HepG2 (cell line): ENCODE results near the gene EPHA3. TPM values are rescaled to one million over a fixed set of nuclear protein-coding genes. Genes with fewer than 3 reads are reported as not detected.

Source experiments
- ATAC-seq: fragments of 200-7000 bp; cut with Tn5 transposase; 3 replicates; pipeline ENCODE4 v1.9.1; 2020; ENCODE audit warnings: mild to moderate bottlenecking, moderate library complexity
- BruUV-seq: library from RNA; stranded (reverse); fragments of 400-500 nt; replicated peaks from 2 replicates; lab custom pipeline; 2021; lab: Mats Ljungman, UMichigan
- CTCF ChIA-PET: fragments of 300-600 bp; formaldehyde crosslinking; extraction: SDS; loops from one replicate; lab custom pipeline; 2021; ENCODE audit warnings: low total read pairs, inconsistent platforms, low intra/inter-chr PET ratio; lab: Yijun Ruan, JAX
- POLR2A ChIA-PET: fragments of 350-600 bp; sonication (Branson Sonifier 250); formaldehyde crosslinking; loops from one replicate; lab custom pipeline; 2020; ENCODE audit warnings: antibody characterized with exemption, inconsistent platforms; lab: Yijun Ruan, JAX
- DNase-seq: peaks from one replicate; pipeline ENCODE4 v3.0.0-alpha.2; 2015; ENCODE audit warnings: low spot score
- FAIRE-seq: peaks from 3 replicates; lab custom pipeline; 2011; peaks lifted over from hg19 to GRCh38; lab: Jason Lieb, UNC
- H2AFZ ChIP-seq: one replicate; pipeline ENCODE4 v1.6.1; 2011; ENCODE audit warnings: low read length, inconsistent platforms
- H3K27ac ChIP-seq: fragments of 300-600 bp; 3 replicates; pipeline ENCODE4 v1.8.0; 2011; ENCODE audit warnings: mixed run types, mild to moderate bottlenecking, mixed read lengths, low read length, inconsistent platforms; ENCODE audit not compliant: insufficient read depth; ENCODE audit errors: extremely low read length
- H3K27me3 ChIP-seq, 2 experiments: fragments of 200-600 bp in 1 of 2; 2 replicates in 1 of 2; 3 replicates in 1 of 2; pipeline versions ENCODE4 v1.6.0 to v1.8.0; 2011; ENCODE audit warnings: low read length in 2 of 2, mild to moderate bottlenecking in 2 of 2, moderate library complexity in 2 of 2, inconsistent platforms in 1 of 2; ENCODE audit not compliant: insufficient read depth in 2 of 2, control insufficient read depth in 1 of 2
- H3K36me3 ChIP-seq, 2 experiments: fragments of 200-600 bp in 1 of 2; replicated peaks in 1 of 2; 2 replicates in 1 of 2; 3 replicates in 1 of 2; pipeline versions ENCODE4 v1.5.1 to v1.8.0; 2011; ENCODE audit warnings: low read length in 2 of 2, inconsistent platforms in 1 of 2; ENCODE audit not compliant: insufficient read depth in 2 of 2, control insufficient read depth in 1 of 2
- H3K4me1 ChIP-seq: 2 replicates; pipeline ENCODE4 v1.5.1; 2012; ENCODE audit warnings: low read length, inconsistent platforms; ENCODE audit not compliant: insufficient read depth
- H3K4me2 ChIP-seq: 2 replicates; pipeline ENCODE4 v1.6.0; 2011; ENCODE audit warnings: low read depth, low read length, inconsistent platforms
- H3K4me3 ChIP-seq, 3 experiments: fragments of 200-600 bp in 1 of 3; sonication (generic), shearing (Covaris generic) in 1 of 3; replicated peaks in 1 of 3; 2 replicates each; pipeline ENCODE4 v1.5.1; 2011 to 2016; ENCODE audit warnings: low read length in 3 of 3, inconsistent platforms in 2 of 3, low read depth in 2 of 3, mild to moderate bottlenecking in 2 of 3, control low read depth in 1 of 3, mixed read lengths in 1 of 3; ENCODE audit not compliant: insufficient read depth in 1 of 3
- H3K79me2 ChIP-seq: one replicate; pipeline ENCODE4 v1.6.1; 2011; ENCODE audit warnings: low read length, inconsistent platforms; ENCODE audit not compliant: insufficient read depth
- H3K9ac ChIP-seq: 2 replicates; pipeline ENCODE4 v1.6.0; 2011; ENCODE audit warnings: mild to moderate bottlenecking, low read depth, low read length, inconsistent platforms; ENCODE audit not compliant: insufficient read depth
- H3K9me3 ChIP-seq: 2 replicates; pipeline ENCODE4 v1.5.1; 2012; ENCODE audit warnings: mild to moderate bottlenecking, low read length
- H4K20me1 ChIP-seq: 2 replicates; pipeline ENCODE4 v1.6.0; 2011; ENCODE audit warnings: inconsistent platforms, mild to moderate bottlenecking, low read length, moderate library complexity; ENCODE audit not compliant: insufficient read depth
- ATAD3A ChIP-seq: sonication (generic); formaldehyde crosslinking; IDR thresholded peaks from 2 replicates; pipeline ENCODE4 v1.4.0; 2020; ENCODE audit warnings: missing genetic modification reagents
- EZH2 ChIP-seq: conservative IDR thresholded peaks from 2 replicates; pipeline ENCODE4 v1.6.1; 2012; ENCODE audit warnings: mild to moderate bottlenecking, low read depth, low read length, moderate library complexity
- KDM1A ChIP-seq: IDR thresholded peaks from 2 replicates; pipeline ENCODE4 v1.6.1; 2016; ENCODE audit warnings: missing compliant biosample characterization
- POLR2A ChIP-seq, 2 experiments: IDR thresholded peaks; 2 replicates each; pipeline ENCODE4 v1.6.1; 2011; ENCODE audit warnings: low read depth in 2 of 2, low read length in 2 of 2, mild to moderate bottlenecking in 1 of 2, moderate library complexity in 1 of 2; ENCODE audit not compliant: insufficient read depth in 1 of 2
- RAD21 ChIP-seq: fragments of 450-650 bp; formaldehyde crosslinking; IDR thresholded peaks from 2 replicates; pipeline ENCODE4 v1.5.0; 2020; ENCODE audit warnings: mild to moderate bottlenecking
- SMC3 ChIP-seq: IDR thresholded peaks from 2 replicates; pipeline ENCODE4 v1.6.1; 2011; ENCODE audit warnings: low read length, improper control_type of control experiment
- STAG1 ChIP-seq: sonication (generic); formaldehyde crosslinking; IDR thresholded peaks from 2 replicates; pipeline ENCODE4 v1.4.0; 2020; ENCODE audit warnings: missing genetic modification reagents
- THAP8 ChIP-seq: sonication (generic); formaldehyde crosslinking; IDR thresholded peaks from 2 replicates; pipeline ENCODE4 v1.5.1; 2020; ENCODE audit warnings: missing genetic modification reagents, mild to moderate bottlenecking, borderline replicate concordance
- ZNF776 ChIP-seq: sonication (generic); formaldehyde crosslinking; IDR thresholded peaks from 2 replicates; pipeline ENCODE4 v1.4.0; 2020; ENCODE audit warnings: mild to moderate bottlenecking, missing genetic modification reagents
- ZNF891 ChIP-seq: sonication (generic); formaldehyde crosslinking; IDR thresholded peaks from 2 replicates; pipeline ENCODE4 v1.5.0; 2020; ENCODE audit warnings: mild to moderate bottlenecking, missing genetic modification reagents
- WGBS: methylation state at CpG from one replicate; pipeline ENCODE4 v1.1.6; 2017; ENCODE audit warnings: low lambda C conversion rate; 5-methylcytosine and 5-hydroxymethylcytosine counted together
- in situ Hi-C: cut with HindIII; loops from 2 replicates; pipeline ENCODE4 v1.10.0; 2017; ENCODE audit warnings: low pct_unique_long_range_greater_than_20kb; ENCODE audit not compliant: extremely low pct_ligation_motif_present
- intact Hi-C: fragments of 100-400 bp; cut with micrococcal nuclease; formaldehyde crosslinking; loops from one replicate; pipeline ENCODE4 v1.10.0; 2022; ENCODE audit not compliant: unreplicated experiment
- polyA plus RNA-seq, 8 experiments: library from polyadenylated mRNA; depleted of rRNA in 3 of 8; stranded (reverse) in 7 of 8; unstranded in 1 of 8; fragments of >200 nt; fragmentation: Illumina TruSeq in 4 of 8; extraction: Trizol in 4 of 8; gene quantifications; 2 replicates each; pipeline versions ENCODE4 v1.2.1 to v1.2.3, GENCODE V29; 2011 to 2016; ENCODE audit warnings: low read depth in 4 of 8, missing spikeins in 1 of 8, mixed read lengths in 1 of 8; ENCODE audit not compliant: insufficient read depth in 1 of 8
- total RNA-seq, 5 experiments: library from RNA; depleted of rRNA; stranded (reverse); fragments of >200 nt; fragmentation: Illumina TruSeq; extraction: Trizol; gene quantifications; 2 replicates each; pipeline ENCODE4 v1.2.3, GENCODE V29; 2016; ENCODE audit warnings: low read depth in 1 of 5
- TF ChIP-seq, protein P1 (sequence below): sonication (generic); formaldehyde crosslinking; IDR thresholded peaks from 2 replicates; pipeline ENCODE4 v1.8.1; 2023; ENCODE audit warnings: missing genetic modification reagents, mild to moderate bottlenecking, borderline replicate concordance
- TF ChIP-seq, protein P2 (sequence below): sonication (generic); formaldehyde crosslinking; IDR thresholded peaks from 2 replicates; pipeline ENCODE4 v1.5.0; 2020; ENCODE audit warnings: mild to moderate bottlenecking, missing genetic modification reagents, moderate library complexity
- TF ChIP-seq, protein P3 (sequence below): sonication (generic); formaldehyde crosslinking; IDR thresholded peaks from 2 replicates; pipeline ENCODE4 v1.4.0; 2020; ENCODE audit warnings: low read depth, missing genetic modification reagents

EPHA3 gene
- total and polyA plus RNA-seq, 2 of the 13 experiments (the other 11 are each of a cell fraction or from before 2014, with no cell fraction given): 0.01 TPM; not detected in 1

GRCh38 chr3:89098173-89098572 lies 9.2 kb upstream of the EPHA3 start:
- CTCF ChIA-PET: no interaction called here
- TF ChIP-seq, protein P1, sequence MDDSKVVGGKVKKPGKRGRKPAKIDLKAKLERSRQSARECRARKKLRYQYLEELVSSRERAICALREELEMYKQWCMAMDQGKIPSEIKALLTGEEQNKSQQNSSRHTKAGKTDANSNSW (CRISPR knock-in tag): no peak
- TF ChIP-seq POLR2A (IDR thresholded peaks at IDR 0.05; ENCODE audit: insufficient read depth in 1 of 2, low read depth in 2 of 2, low read length in 2 of 2) (no peak), THAP8 (no peak)
- FAIRE-seq: no peak
- Histone ChIP-seq H3K4me1 (no peaks in the 10 kb centered on the region), H2AFZ (no peak overlapping the region), H3K9ac (no peak overlapping the region), H3K27me3 (no peaks in the 10 kb centered on the region), H3K36me3 (no peaks in the 10 kb centered on the region), H3K4me3 (no peak overlapping the region), H3K79me2 (no peaks in the 10 kb centered on the region), H3K4me2 (no peak overlapping the region), H3K9me3 (no peaks in the 10 kb centered on the region), H4K20me1 (no peaks in the 10 kb centered on the region), H3K27ac (no peak overlapping the region)
- no peak for ATAC-seq
- intact Hi-C loops (no loop called here), in situ Hi-C loops (no loop called here)
- 10% methylated on average over 3 of the region's 3 CpGs for WGBS
- POLR2A ChIA-PET: no interaction called here
- BruUV-seq: no TSS peak
- no peak for DNase-seq

DNA sequence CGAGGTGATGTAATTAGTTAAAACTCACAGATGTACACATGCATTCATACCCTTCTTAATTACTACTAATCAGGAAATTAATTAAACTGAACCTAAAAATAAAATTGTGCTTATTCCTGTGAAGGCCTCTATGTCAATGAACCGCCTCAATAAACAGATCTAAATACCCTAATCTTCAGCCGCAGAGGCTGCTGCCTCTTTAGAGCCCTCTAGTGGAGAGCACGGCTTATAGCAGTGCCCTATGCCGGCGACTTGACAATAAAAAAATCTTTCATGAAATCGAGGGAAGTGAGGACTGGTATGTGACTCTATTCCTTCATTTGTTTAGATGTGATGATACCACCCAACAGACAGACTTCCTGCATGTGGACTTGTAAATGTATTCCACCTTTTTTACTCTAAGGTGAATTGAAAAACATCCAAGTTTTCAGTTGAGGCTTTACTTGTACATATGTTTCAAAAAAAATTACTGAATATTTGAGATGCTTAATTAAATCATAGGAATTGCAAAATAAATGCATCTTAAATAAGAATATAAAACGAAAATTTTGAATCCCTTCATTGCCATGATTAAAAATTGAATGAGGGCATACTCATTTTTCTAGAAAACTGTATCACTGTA lies 8.3 kb upstream of the EPHA3 start:
- ATAC-seq: peak; percentile 86
- intact Hi-C loops: loop anchor here (1.0 kb wide), 2 partner anchors 880 to 896 kb away; no protein-coding TSS in a partner anchor
- H3K36me3 ChIP-seq: no peaks in the 10 kb centered on the region
- FAIRE-seq: no peak
- 7% methylated on average over 8 of the region's 8 CpGs for WGBS
- POLR2A ChIA-PET: no interaction called here
- CTCF ChIA-PET: interaction anchor here (1.1 kb wide), 1 partner anchor 895 kb away, joined by 4 read pairs; no protein-coding TSS in a partner anchor
- no peaks in the 10 kb centered on the region for H3K79me2 ChIP-seq
- no TSS peak for BruUV-seq
- no peaks in the 10 kb centered on the region for H4K20me1 ChIP-seq
- peak; percentile 31 for DNase-seq
- no peaks in the 10 kb centered on the region for H3K4me1 ChIP-seq
- no peak overlapping the region for H3K27ac ChIP-seq
- no peaks in the 10 kb centered on the region for H3K27me3 ChIP-seq
- H2AFZ ChIP-seq: no peak overlapping the region
- no peaks in the 10 kb centered on the region for H3K9me3 ChIP-seq
- H3K4me2 ChIP-seq: no peak overlapping the region
- H3K4me3 ChIP-seq: no peak overlapping the region
- no peak overlapping the region for H3K9ac ChIP-seq
- in situ Hi-C loops: no loop called here
- no peak for TF ChIP-seq ZNF891 (CRISPR knock-in tag)
- TF ChIP-seq SMC3: peak; percentile 83
- TF ChIP-seq, protein P2, sequence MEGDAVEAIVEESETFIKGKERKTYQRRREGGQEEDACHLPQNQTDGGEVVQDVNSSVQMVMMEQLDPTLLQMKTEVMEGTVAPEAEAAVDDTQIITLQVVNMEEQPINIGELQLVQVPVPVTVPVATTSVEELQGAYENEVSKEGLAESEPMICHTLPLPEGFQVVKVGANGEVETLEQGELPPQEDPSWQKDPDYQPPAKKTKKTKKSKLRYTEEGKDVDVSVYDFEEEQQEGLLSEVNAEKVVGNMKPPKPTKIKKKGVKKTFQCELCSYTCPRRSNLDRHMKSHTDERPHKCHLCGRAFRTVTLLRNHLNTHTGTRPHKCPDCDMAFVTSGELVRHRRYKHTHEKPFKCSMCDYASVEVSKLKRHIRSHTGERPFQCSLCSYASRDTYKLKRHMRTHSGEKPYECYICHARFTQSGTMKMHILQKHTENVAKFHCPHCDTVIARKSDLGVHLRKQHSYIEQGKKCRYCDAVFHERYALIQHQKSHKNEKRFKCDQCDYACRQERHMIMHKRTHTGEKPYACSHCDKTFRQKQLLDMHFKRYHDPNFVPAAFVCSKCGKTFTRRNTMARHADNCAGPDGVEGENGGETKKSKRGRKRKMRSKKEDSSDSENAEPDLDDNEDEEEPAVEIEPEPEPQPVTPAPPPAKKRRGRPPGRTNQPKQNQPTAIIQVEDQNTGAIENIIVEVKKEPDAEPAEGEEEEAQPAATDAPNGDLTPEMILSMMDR (CRISPR knock-in tag): peak; percentile 73
- TF ChIP-seq ZNF776: no peak
- TF ChIP-seq, protein P3, sequence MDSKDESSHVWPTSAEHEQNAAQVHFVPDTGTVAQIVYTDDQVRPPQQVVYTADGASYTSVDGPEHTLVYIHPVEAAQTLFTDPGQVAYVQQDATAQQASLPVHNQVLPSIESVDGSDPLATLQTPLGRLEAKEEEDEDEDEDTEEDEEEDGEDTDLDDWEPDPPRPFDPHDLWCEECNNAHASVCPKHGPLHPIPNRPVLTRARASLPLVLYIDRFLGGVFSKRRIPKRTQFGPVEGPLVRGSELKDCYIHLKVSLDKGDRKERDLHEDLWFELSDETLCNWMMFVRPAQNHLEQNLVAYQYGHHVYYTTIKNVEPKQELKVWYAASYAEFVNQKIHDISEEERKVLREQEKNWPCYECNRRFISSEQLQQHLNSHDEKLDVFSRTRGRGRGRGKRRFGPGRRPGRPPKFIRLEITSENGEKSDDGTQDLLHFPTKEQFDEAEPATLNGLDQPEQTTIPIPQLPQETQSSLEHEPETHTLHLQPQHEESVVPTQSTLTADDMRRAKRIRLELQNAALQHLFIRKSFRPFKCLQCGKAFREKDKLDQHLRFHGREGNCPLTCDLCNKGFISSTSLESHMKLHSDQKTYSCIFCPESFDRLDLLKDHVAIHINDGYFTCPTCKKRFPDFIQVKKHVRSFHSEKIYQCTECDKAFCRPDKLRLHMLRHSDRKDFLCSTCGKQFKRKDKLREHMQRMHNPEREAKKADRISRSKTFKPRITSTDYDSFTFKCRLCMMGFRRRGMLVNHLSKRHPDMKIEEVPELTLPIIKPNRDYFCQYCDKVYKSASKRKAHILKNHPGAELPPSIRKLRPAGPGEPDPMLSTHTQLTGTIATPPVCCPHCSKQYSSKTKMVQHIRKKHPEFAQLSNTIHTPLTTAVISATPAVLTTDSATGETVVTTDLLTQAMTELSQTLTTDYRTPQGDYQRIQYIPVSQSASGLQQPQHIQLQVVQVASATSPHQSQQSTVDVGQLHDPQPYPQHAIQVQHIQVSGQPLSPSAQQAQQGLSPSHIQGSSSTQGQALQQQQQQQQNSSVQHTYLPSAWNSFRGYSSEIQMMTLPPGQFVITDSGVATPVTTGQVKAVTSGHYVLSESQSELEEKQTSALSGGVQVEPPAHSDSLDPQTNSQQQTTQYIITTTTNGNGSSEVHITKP (CRISPR knock-in tag): no peak
- TF ChIP-seq ATAD3A (CRISPR knock-in tag): no peak
- peak; percentile 44; the same call in 1 of the 2 replicates for TF ChIP-seq RAD21 (CRISPR knock-in tag)
- TF ChIP-seq STAG1 (CRISPR knock-in tag): peak; percentile 60
- no peak for TF ChIP-seq EZH2
- no peak for TF ChIP-seq KDM1A (CRISPR knock-in tag)
